HUES6 (cell line): Measurements from ENCODE around the gene SUCLG2.

Experiments
- H3K27ac ChIP-seq: 2 replicates; pipeline ENCODE4 v1.7.0; 2013; ENCODE audit warnings: low read depth, mild to moderate bottlenecking, low read length, inconsistent platforms
- H3K27me3 ChIP-seq: 2 replicates; pipeline ENCODE4 v1.6.1; 2013; ENCODE audit warnings: low read length; ENCODE audit not compliant: control insufficient read depth, insufficient read depth
- H3K36me3 ChIP-seq: 2 replicates; pipeline ENCODE4 v1.6.1; 2013; ENCODE audit warnings: low read length; ENCODE audit not compliant: control insufficient read depth, insufficient read depth
- H3K4me1 ChIP-seq: 2 replicates; pipeline ENCODE4 v1.6.1; 2013; ENCODE audit warnings: low read length; ENCODE audit not compliant: control insufficient read depth, insufficient read depth
- H3K4me3 ChIP-seq: 2 replicates; pipeline ENCODE4 v1.5.1; 2013; ENCODE audit warnings: low read depth, low read length
- H3K9ac ChIP-seq: one replicate; pipeline ENCODE4 v1.6.1; 2013; ENCODE audit warnings: mild to moderate bottlenecking, low read length
- H3K9me3 ChIP-seq: 2 replicates; pipeline ENCODE4 v1.6.1; 2013; ENCODE audit warnings: low read depth, low read length; ENCODE audit not compliant: control insufficient read depth, insufficient read depth

The SUCLG2 gene

DNA sequence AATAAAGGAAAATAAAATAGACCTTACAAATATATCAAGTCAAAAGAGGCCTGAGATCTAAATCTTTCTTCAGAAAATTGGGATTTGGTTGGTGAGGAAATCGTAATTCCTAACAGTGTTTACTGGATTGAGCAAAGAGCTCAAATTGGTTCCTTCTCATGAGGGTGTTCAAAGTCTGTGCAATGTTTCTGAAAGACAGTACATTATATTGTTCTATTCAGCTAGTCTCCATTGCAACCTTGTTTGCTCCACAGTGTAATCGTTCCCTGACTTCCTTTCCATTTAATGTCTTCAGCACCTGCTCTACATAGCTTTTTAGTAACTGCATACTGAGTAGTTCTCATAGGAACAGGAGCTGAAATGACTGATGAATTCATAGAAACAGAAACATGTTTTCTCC lies 326.8 kb downstream of the SUCLG2 start:
- Histone ChIP-seq H3K4me1 (no peaks in the 10 kb centered on the region), H3K4me3 (no peak overlapping the region), H3K9me3 (no peaks in the 10 kb centered on the region), H3K36me3 (no peaks in the 10 kb centered on the region), H3K27me3 (no peaks in the 10 kb centered on the region), H3K27ac (no peak overlapping the region), H3K9ac (no peak overlapping the region)

GRCh38 chr3:67325231-67325630 lies 329.2 kb downstream of the SUCLG2 start:
- Histone ChIP-seq H3K9me3 (no peaks in the 10 kb centered on the region), H3K27me3 (no peaks in the 10 kb centered on the region), H3K4me3 (no peak overlapping the region), H3K9ac (no peak overlapping the region), H3K4me1 (no peaks in the 10 kb centered on the region), H3K36me3 (no peaks in the 10 kb centered on the region), H3K27ac (no peak overlapping the region)
